Stimulated activated CD8-positive, alpha-beta memory T cell treated with anti-CD3 and anti-CD28 coated beads, Interleukin-7, amount 100 ng/mL, for 24 hours (primary cell): ENCODE results near the gene TTC5.
"Not testable (repeated sequence)": the region's sequence is repeated elsewhere in the genome, so short reads cannot be mapped to it uniquely, and the experiment has no call there.

Experiments used
- DNase-seq: peaks from one replicate; pipeline ENCODE4 v3.0.0-alpha.2; 2020; ENCODE audit warnings: low read depth

Gene TTC5

GRCh38 chr14:20305265-20306078 is at the start of gene TTC5:
Gene TTC5 (minus strand): TSS chr14:20305951. CDS start chr14:20305937, 14 bp downstream.
- DNase-seq, result peak; percentile 90

- DNase-seq, result no peak
Measured at GRCh38 chr14:20350860-20351259, 45.1 kb upstream of the TTC5 start.

- no peak for DNase-seq
Measured at GRCh38 chr14:20350282-20350681, 44.5 kb upstream of the TTC5 start.

GRCh38 chr14:20347747-20348146 is 42.0 kb upstream of the TTC5 start:
- DNase-seq, result no peak

DNA sequence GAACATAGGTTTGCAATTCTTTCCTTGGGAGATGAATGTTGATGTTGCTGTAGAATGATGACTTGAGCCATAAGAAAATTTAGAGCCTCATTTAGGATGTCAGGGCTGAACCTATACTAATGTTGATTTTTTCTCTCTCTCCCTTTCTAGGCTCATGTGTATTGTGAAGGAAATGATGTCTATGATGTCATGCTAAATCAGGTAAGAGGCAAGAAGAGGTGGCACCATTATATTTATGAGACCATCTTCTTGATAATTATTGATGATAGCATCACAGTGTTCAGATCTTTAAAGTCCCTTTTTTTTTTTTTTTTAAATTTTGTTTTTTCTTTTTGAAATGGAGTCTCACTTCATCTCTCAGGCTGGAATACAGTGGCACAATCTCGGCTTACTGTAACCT is 41.0 kb upstream of the TTC5 start:
- no peak for DNase-seq

- DNase-seq, result no peak
Measured at GRCh38 chr14:20345366-20345765, 39.6 kb upstream of the TTC5 start.

GRCh38 chr14:20343862-20344220 is 38.1 kb upstream of the TTC5 start:
- DNase-seq, result no peak

- DNase-seq, result peak; percentile 85
Measured at GRCh38 chr14:20343092-20343861, 37.5 kb upstream of the TTC5 start, which contains the start of gene PARP2. Gene PARP2 (plus strand): TSS chr14:20343635. CDS start chr14:20343642, 7 bp downstream.

DNA sequence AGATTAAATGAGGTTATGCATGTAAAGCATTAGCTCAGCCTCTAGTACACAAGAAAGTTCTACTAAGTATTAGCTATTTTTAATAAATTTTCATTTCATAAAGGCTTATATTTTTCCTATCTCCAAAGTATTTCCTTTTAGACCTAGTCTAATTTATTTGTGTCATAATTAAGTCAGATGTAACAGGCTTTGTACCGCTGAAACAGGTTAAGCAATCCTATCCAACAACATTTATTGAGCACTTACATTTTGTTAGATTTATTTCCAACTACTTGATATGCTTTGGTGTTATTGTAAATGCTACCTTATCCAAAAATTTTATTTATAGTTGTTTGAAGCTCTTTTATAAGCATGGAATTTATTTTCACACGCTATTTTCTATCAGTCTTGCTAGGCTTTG is 35.9 kb upstream of the TTC5 start:
- DNase-seq, result no peak

- DNase-seq, result not testable (repeated sequence)
Measured at GRCh38 chr14:20341032-20341431, 35.3 kb upstream of the TTC5 start.

GRCh38 chr14:20334017-20334416 is 28.3 kb upstream of the TTC5 start:
- no peak for DNase-seq

GRCh38 chr14:20333494-20333841 is 27.7 kb upstream of the TTC5 start:
- DNase-seq, result no peak

GRCh38 chr14:20332788-20333493 is 27.2 kb upstream of the TTC5 start, which contains the start of gene CCNB1IP1:
Gene CCNB1IP1 (minus strand): TSS chr14:20333279. CDS start chr14:20316523, 16,756 bp downstream.
- no peak for DNase-seq

- no peak for DNase-seq
Measured at GRCh38 chr14:20332431-20332787, 26.7 kb upstream of the TTC5 start.

GRCh38 chr14:20331053-20331613 is 25.4 kb upstream of the TTC5 start:
- no peak for DNase-seq

GRCh38 chr14:20329355-20329754 is 23.6 kb upstream of the TTC5 start:
- no peak for DNase-seq

DNA sequence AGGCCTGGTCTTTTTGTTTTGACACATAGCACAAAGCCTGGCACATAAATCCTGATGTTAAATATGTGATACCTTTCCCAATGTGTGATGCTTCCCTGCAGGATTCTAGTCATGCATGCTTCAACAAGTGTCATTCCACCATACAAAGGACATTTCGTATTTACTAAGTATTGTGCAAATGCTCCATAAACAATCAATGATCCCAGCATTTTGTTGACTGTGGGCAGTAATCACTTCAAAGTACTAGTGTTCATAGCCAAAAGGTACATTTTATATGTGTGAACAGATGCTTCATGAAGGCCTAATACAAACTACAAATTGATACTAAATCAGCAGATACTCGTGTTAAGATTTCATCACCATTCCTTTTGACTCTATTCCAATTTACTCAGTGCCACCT is 23.0 kb upstream of the TTC5 start:
- DNase-seq, result no peak

DNA sequence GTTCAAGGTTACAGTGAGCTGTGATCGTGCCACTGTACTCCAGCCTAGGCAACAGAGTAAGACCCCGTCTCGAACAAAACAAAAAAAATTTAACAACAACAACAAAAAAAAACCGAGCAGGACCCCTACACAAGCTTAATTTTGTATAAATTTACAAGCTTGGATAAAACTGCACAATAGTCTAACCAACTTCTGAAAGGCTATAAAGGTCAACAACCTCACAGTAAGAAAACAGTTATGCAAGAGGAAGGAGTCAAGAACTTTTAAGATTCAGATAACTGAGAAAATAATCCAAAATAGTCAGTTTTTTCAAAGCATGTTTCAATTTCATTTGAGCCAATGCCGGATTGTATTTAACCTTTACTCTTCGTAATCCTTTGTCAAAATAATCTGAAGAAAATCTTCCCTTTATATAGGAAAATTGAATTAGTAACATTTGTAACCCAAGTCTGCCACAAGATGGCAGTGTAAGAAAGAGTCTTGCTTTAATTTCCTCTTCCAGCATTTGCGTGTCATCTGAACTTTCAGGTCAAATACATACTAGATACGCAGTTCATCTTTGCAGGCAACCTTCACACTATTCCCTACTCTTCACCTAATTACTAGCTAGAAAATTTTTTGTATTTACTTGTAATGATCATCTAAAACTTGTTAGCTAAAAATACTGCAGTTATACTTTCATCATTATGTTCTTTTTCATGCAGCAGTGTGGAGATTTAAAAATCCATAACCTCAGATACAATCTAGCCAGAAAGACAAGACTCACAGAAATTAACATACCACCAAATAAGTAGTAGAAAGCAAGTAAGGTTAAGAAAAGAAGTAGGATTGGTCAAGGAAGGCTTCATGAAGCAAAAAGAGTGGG is 21.5 kb upstream of the TTC5 start:
- DNase-seq, result no peak

- DNase-seq, result no peak
Measured at GRCh38 chr14:20317720-20318119, 12.0 kb upstream of the TTC5 start.

DNA sequence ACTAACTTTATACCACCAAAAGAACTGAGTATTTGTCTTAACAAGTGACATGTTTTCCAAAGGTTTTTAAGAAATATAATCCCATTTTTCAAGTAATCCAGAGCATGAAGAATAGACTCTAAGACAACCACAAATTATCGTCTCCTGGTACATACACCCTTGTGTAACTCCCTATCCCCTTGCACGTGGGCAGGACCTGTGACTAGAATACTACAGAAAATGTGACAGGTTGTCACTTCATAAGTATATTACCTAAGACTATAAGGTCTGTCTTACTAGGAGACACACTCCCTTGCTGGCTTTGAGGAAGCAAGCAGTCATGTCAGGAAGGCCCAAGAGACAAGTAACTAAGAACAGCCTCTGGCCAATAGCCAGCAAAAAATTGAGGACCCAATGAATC is 8.3 kb upstream of the TTC5 start:
- DNase-seq, result no peak

- no peak for DNase-seq
Measured at GRCh38 chr14:20306079-20306423, 300 bp upstream of the TTC5 start.
